HFF-Myc (cell line): Measurements from ENCODE around the gene TTLL4.

Experiments used
- DNase-seq: peaks from one replicate; pipeline ENCODE4 v3.0.0-alpha.2; 2011; ENCODE audit warnings: low read depth; ENCODE audit errors: extremely low read depth
- H3K4me3 ChIP-seq: replicated peaks from 2 replicates; pipeline ENCODE4 v1.5.1; 2011; ENCODE audit warnings: low read depth, mild to moderate bottlenecking, control low read depth, low read length
- TF ChIP-seq, protein P1 (sequence below): IDR thresholded peaks from 2 replicates; pipeline ENCODE4 v1.5.1; 2012; ENCODE audit warnings: mild to moderate bottlenecking, low read depth, low read length, control low read depth; ENCODE audit errors: missing control alignments

The TTLL4 gene

DNA sequence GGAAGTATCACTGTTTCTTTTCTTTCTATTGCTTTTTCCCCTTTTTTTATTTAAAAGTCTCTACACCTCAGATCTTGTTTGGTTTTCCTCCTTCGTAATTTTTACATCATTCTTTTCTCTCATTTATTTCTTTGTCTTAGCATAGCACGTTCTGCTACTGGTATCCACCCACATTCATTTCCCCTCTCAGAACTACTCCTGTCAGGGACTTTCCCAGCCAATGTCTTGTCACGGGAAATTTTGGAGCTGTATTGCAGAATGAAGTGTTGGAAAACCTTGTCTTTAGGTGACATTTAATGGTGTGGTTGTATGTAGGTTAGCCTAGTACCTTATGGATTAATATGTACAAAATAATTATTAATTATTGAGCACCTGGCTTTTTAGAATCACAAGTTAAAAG is 34.0 kb downstream of the TTLL4 start:
- DNase-seq, result no peak
- TF ChIP-seq, protein P1, sequence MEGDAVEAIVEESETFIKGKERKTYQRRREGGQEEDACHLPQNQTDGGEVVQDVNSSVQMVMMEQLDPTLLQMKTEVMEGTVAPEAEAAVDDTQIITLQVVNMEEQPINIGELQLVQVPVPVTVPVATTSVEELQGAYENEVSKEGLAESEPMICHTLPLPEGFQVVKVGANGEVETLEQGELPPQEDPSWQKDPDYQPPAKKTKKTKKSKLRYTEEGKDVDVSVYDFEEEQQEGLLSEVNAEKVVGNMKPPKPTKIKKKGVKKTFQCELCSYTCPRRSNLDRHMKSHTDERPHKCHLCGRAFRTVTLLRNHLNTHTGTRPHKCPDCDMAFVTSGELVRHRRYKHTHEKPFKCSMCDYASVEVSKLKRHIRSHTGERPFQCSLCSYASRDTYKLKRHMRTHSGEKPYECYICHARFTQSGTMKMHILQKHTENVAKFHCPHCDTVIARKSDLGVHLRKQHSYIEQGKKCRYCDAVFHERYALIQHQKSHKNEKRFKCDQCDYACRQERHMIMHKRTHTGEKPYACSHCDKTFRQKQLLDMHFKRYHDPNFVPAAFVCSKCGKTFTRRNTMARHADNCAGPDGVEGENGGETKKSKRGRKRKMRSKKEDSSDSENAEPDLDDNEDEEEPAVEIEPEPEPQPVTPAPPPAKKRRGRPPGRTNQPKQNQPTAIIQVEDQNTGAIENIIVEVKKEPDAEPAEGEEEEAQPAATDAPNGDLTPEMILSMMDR, result no peak
- no peak overlapping the region for H3K4me3 ChIP-seq

DNA sequence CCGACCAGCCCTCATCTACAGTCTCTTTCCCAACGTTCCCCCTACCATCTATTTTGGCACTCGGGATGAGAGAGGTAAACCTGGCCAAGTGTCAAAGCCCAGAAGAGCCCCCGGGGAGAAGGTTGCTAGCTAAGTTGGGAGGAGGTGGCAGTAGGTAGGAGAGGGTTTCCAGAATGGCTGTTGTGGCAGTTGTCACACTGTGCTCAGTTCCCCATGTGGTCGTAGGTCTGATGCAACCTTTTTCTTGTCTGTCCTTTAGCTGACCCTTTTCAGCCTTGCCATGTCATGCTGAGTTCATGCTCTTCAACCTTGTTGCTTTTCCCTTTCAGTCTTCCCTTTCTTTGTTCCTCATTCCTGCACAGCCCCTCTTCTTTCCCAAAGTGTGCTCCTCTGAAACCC is 34.5 kb downstream of the TTLL4 start:
- H3K4me3 ChIP-seq, result no peak overlapping the region
- no peak for DNase-seq
- TF ChIP-seq, protein P1, result no peak

DNA sequence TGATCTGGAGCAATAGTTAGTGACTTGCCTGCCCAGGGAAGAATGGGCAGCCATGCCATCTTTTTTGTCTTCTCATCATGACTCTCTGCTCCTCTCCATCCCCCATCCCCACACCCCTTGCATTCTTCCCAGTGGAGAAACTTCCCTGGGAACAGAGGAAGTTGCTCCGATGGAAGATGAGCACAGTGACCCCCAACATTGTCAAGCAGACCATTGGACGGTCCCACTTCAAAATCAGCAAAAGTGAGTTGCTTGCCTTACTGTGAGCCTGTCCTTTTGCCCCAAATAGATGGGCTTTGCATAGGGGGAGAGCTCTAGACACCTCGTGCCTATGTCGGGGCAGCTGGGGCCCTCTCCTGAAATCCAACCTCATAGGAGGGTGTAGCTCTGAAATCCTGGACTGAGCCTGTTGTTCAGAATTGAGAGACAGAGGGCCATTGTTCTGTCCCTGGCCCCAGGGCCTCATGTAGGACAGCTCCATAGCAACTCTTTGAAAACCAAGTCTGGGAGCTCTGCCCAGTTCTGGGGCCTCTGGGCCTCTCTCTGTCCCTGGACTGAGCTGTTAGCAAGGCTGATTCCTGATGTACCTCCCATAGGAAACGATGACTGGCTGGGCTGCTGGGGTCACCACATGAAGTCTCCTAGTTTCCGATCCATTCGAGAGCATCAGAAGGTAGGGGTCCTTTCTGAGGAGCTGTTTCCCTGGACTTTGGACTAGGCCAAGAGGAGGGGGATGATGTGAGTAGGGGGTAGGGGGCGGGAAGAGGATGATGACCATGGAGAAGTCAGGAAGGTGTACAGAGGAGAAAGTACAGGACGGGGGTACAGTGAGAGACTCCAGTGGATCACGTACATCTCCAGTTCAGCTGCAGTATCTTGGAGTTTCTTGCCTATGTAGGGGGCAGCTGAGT is 35.2 kb downstream of the TTLL4 start:
- DNase-seq, result no peak
- TF ChIP-seq, protein P1, result no peak
- no peak overlapping the region for H3K4me3 ChIP-seq

DNA sequence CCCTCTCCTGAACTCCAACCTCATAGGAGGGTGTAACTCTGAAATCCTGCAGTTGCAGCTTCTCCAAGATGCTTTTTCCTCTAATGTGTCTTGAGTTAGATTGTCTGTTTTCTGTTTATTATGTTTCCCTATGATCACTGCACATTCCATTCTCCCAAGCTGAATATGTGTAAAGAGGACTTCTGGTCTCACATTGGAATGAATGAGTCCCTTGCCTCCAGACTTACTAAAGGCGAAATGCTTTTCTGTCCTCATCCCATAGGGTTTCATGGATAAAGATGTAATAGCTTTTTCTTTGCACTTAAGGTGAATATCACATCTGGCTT is 35.8 kb downstream of the TTLL4 start:
- no peak overlapping the region for H3K4me3 ChIP-seq
- TF ChIP-seq, protein P1, result no peak
- no peak for DNase-seq

DNA sequence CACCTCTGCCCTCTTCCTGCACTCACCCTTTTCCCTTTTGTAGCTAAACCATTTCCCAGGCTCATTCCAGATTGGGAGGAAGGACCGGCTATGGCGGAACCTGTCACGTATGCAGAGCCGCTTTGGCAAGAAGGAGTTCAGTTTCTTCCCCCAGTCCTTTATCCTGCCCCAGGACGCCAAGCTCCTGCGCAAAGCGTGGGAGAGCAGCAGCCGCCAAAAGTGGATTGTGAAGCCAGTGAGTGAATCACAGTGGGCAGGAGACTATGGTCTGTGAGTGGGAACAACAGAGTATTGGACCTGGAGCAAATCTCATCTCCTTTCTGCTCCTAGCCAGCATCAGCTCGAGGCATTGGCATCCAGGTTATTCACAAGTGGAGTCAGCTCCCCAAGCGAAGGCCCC is 36.3 kb downstream of the TTLL4 start:
- H3K4me3 ChIP-seq, result no peak overlapping the region
- no peak for DNase-seq
- TF ChIP-seq, protein P1, result no peak

DNA sequence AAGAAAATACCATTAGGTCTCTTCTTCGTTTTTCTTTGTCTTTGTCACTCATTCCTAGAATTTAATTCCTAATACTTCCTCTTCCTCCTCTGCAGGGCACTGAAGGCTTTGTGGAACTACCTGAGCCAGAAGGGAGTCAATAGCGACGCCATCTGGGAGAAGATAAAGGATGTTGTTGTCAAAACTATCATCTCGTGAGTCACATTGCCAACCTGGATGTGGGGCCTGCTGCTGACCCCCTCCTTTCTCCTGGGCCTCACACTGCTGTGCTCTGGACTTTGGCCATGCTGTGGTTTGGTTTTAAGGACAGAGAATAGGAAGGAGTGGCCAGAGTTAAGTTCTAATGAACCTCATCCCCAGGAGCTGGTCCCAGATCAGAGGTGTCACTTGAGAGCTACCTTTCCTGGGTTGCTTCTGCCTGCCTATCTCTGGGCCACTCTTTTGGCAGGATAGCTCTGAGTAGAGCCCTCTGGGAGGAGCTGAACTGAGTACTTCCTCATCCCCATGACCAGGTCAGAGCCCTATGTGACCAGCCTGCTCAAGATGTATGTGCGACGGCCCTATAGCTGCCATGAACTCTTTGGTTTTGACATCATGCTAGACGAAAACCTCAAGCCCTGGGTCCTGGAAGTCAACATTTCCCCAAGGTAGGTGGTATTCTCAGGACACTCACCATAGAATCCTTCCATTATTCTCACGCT is 38.3 kb downstream of the TTLL4 start:
- TF ChIP-seq, protein P1, result no peak
- no peak for DNase-seq
- no peak overlapping the region for H3K4me3 ChIP-seq
